MCF 10A (cell line): Measurements from ENCODE around the gene AGBL1. TPM values are rescaled to one million over a fixed set of nuclear protein-coding genes. Genes with fewer than 3 reads are reported as not detected.

Source experiments
- BruUV-seq: library from RNA; stranded (reverse); fragments of 400-500 nt; replicated peaks from 2 replicates; lab custom pipeline; 2021; lab: Mats Ljungman, UMichigan
- CTCF ChIA-PET: fragments of 300-600 bp; sonication (Branson Sonifier 250); formaldehyde crosslinking; extraction: SDS; loops from one replicate; lab custom pipeline; 2021; ENCODE audit warnings: antibody characterized with exemption, inconsistent platforms; lab: Yijun Ruan, JAX
- POLR2A ChIA-PET: fragments of 300-600, 350-650 bp; sonication (Branson Sonifier 250); formaldehyde crosslinking; extraction: SDS; loops from one replicate; lab custom pipeline; 2020; ENCODE audit warnings: antibody characterized with exemption, inconsistent platforms; lab: Yijun Ruan, JAX
- DNase-seq: peaks from one replicate; pipeline ENCODE4 v3.0.0-alpha.2; 2018; ENCODE audit not compliant: unreplicated experiment
- H3K27ac Mint-ChIP-seq: one replicate; pipeline ENCODE4 v1.8.0; 2022; ENCODE audit warnings: mild to moderate bottlenecking, low read depth, mixed read lengths; ENCODE audit not compliant: unreplicated experiment
- H3K27me3 Mint-ChIP-seq: one replicate; pipeline ENCODE4 v1.8.0; 2022; ENCODE audit warnings: mixed read lengths; ENCODE audit not compliant: insufficient read depth, unreplicated experiment
- H3K36me3 Mint-ChIP-seq: one replicate; pipeline ENCODE4 v1.8.0; 2022; ENCODE audit warnings: mild to moderate bottlenecking, moderate library complexity, mixed read lengths; ENCODE audit not compliant: insufficient read depth, unreplicated experiment
- H3K4me1 Mint-ChIP-seq: one replicate; pipeline ENCODE4 v1.8.0; 2022; ENCODE audit warnings: mixed read lengths; ENCODE audit not compliant: insufficient read depth, unreplicated experiment
- H3K4me3 Mint-ChIP-seq: one replicate; pipeline ENCODE4 v1.8.0; 2022; ENCODE audit warnings: mild to moderate bottlenecking, moderate library complexity, mixed read lengths; ENCODE audit not compliant: unreplicated experiment
- H3K9me3 Mint-ChIP-seq: one replicate; pipeline ENCODE4 v1.8.0; 2022; ENCODE audit warnings: mixed read lengths; ENCODE audit not compliant: unreplicated experiment
- CTCF ChIP-seq: fragments of 200-600 bp; IDR thresholded peaks from one replicate; pipeline ENCODE4 v1.8.0; 2022; ENCODE audit warnings: antibody characterized with exemption, mild to moderate bottlenecking; ENCODE audit not compliant: unreplicated experiment
- intact Hi-C: fragments of 100-400 bp; cut with micrococcal nuclease; formaldehyde crosslinking; loops from 2 replicates; pipeline ENCODE4 v1.14.1; 2022
- total RNA-seq: library from RNA; stranded (reverse); gene quantifications from 2 replicates; pipeline ENCODE4 v1.2.3, GENCODE V29; 2022

The AGBL1 gene
- total RNA-seq, 1 experiment from 2014 or later = not detected

GRCh38 chr15:86932456-86932855 is 852.8 kb downstream of the AGBL1 start:
- H3K27ac Mint-ChIP-seq = no peak overlapping the region
- no peaks in the 10 kb centered on the region for H3K36me3 Mint-ChIP-seq
- ChIA-PET POLR2A (no interaction called here), CTCF (no interaction called here)
- no peaks in the 10 kb centered on the region for H3K4me1 Mint-ChIP-seq
- no peaks in the 10 kb centered on the region for H3K9me3 Mint-ChIP-seq
- no peak for TF ChIP-seq CTCF
- H3K4me3 Mint-ChIP-seq = no peak overlapping the region
- no TSS peak for BruUV-seq
- intact Hi-C loops = no loop called here
- DNase-seq = no peak
- peaks cover 11% of the 10 kb centered on the region for H3K27me3 Mint-ChIP-seq

GRCh38 chr15:86935841-86936240 is 856.2 kb downstream of the AGBL1 start:
- POLR2A ChIA-PET = no interaction called here
- Mint-ChIP-seq H3K36me3 (no peaks in the 10 kb centered on the region), H3K4me1 (no peaks in the 10 kb centered on the region), H3K27ac (no peak overlapping the region), H3K9me3 (no peaks in the 10 kb centered on the region), H3K27me3 (peaks cover 11% of the 10 kb centered on the region), H3K4me3 (no peak overlapping the region)
- no TSS peak for BruUV-seq
- TF ChIP-seq CTCF = no peak
- CTCF ChIA-PET = no interaction called here
- no peak for DNase-seq
- intact Hi-C loops = no loop called here

GRCh38 chr15:86942285-86942684 is 862.6 kb downstream of the AGBL1 start:
- POLR2A ChIA-PET = no interaction called here
- intact Hi-C loops = no loop called here

GRCh38 chr15:86948719-86949118 is 869.0 kb downstream of the AGBL1 start:
- intact Hi-C loops = no loop called here
- no TSS peak for BruUV-seq
- no peak for TF ChIP-seq CTCF
- Mint-ChIP-seq H3K27ac (no peak overlapping the region), H3K27me3 (no peaks in the 10 kb centered on the region), H3K4me3 (no peak overlapping the region), H3K36me3 (no peaks in the 10 kb centered on the region), H3K4me1 (no peaks in the 10 kb centered on the region), H3K9me3 (no peaks in the 10 kb centered on the region)
- POLR2A ChIA-PET = no interaction called here
- no peak for DNase-seq
- CTCF ChIA-PET = interaction anchor here (0.6 to 0.7 kb wide), 3 partner anchors 407 to 1095 kb away, joined by 3 to 4 read pairs (median 4); no protein-coding TSS in a partner anchor

More at GRCh38 chr15:86942285-86942684, 862.6 kb downstream of the AGBL1 start:
- H3K27ac Mint-ChIP-seq = no peak overlapping the region
- no TSS peak for BruUV-seq
- H3K4me3 Mint-ChIP-seq = no peak overlapping the region
- no peaks in the 10 kb centered on the region for H3K36me3 Mint-ChIP-seq
- H3K4me1 Mint-ChIP-seq = no peaks in the 10 kb centered on the region
- H3K27me3 Mint-ChIP-seq = no peaks in the 10 kb centered on the region
- H3K9me3 Mint-ChIP-seq = no peaks in the 10 kb centered on the region
- CTCF ChIA-PET = no interaction called here
- DNase-seq = no peak
- no peak for TF ChIP-seq CTCF
